NCI-H1105 treated with DMSO at 0.1 percent for 48 hours (cell line): ENCODE data around the gene LRRC3C.
"Not testable (repeated sequence)": the region's sequence is repeated elsewhere in the genome, so short reads cannot be mapped to it uniquely, and the experiment has no call there.

Experiments used
- DNase-seq: peaks from one replicate; lab custom pipeline; 2025; lab: John Stamatoyannopoulos, UW

The LRRC3C gene

GRCh38 chr17:39924691-39925055 lies 2.9 kb upstream of the LRRC3C start:
- DNase-seq = no peak

GRCh38 chr17:39925282-39926134 lies 2.0 kb upstream of the LRRC3C start:
- no peak for DNase-seq

DNA sequence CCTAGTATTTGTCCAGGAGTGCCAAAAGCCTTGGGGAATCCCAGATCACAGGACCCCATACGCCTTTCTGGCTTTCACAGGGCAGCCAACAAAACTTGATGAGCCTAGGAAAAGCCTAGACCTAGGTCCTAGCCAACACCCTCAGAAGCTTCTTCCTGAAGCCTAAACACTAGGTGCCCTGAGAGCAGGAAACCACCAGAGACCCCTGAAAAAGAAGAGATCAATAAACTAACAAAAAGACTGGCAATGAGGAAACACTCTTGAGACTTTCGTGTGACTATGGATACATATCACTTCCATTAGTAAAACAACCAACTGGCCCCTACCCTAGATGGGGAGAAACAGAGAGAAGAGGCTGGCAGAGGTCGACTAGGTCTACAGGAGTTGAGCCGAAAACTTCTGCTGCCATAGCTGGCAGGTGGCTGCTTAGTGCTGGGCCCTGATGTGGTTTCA lies 1.4 kb upstream of the LRRC3C start:
- no peak for DNase-seq

GRCh38 chr17:39926588-39927100 lies 888 bp upstream of the LRRC3C start:
- DNase-seq = peak; percentile 6

GRCh38 chr17:39927929-39928857 lies 661 bp downstream of the LRRC3C start:
- no peak for DNase-seq

- DNase-seq = no peak
These were observed 1.5 kb downstream of the LRRC3C start for GRCh38 chr17:39928858-39929645.

DNA sequence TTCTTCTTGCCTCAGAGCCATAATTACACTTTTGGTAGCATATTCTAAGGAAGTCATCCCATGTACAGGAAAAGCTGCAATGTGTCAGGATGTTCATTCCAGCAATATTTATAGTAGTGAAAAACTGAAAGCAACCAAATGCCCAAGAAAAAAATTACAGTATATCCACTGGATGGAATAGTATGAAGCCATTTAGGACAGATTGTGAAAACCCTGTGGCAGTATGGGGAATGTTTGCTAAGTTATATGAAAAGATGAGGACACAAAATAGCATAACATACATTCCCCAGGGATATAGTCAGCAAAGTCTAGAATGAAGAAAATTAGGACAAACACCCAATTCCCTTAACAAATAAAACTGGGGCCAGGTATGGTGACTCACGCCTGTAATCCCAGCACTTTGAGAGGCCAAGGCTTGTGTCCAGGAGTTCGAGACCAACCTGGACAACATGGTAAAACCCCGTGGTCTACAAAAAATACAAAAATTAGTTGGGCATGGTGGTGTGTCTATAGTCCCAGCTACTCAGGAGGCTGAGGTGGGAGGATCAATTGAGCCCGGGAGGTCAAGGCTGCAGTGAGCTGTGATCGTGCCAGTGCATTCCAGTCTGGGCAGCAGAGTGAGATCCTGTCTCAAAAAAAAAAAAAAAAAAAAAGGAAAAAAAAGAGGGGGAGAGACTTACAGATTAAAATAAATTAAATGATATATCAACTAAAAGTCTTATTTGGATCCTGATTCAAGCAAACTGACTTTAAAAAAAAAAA lies 2.3 kb downstream of the LRRC3C start:
- DNase-seq = no peak

- no peak for DNase-seq
These were observed 6.4 kb downstream of the LRRC3C start for GRCh38 chr17:39933912-39934311.

- DNase-seq = no peak
These were observed 6.8 kb downstream of the LRRC3C start for GRCh38 chr17:39934324-39934723.

- DNase-seq = no peak
These were observed 8.4 kb downstream of the LRRC3C start for GRCh38 chr17:39935909-39936308.

DNA sequence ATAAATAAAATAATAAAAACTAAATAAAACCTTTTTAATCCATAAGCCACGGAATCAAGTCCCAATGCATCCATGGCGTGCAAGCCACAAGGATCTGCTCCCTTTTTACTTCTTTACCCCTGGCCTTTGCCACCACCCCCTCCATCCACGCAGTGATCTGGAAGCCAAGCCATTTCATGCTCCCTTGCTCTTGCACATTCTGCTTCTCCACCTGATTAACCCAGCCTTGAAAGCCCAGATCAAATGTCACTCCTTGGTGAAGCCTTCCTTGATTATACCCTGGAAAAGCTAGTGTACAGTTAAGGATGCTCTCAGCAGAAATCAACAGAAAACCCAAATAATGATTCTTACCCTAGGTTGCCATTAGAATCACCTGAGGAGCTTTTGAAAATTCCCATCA lies 9.9 kb downstream of the LRRC3C start:
- DNase-seq = no peak

GRCh38 chr17:39938140-39938869 lies 10.8 kb downstream of the LRRC3C start:
- no peak for DNase-seq

DNA sequence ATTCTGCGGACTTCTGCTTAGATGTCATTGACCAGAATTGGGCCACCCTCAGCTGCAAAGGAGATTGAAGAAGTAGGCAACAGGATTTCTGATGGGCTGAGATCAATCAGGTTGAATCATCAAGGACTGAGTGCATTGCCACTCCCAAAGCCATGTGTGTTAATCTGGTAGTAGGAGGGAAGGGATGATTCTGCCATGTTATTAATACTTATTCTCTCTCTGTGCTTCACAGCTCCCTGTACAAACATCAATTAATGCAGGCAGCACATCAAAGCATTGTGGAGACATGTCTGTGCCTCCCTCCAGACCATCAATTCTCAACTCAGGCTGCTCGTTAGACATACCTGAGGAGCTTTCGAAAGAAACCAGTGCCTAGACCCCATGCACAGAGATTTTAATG lies 11.6 kb downstream of the LRRC3C start:
- no peak for DNase-seq

- no peak for DNase-seq
These were observed 12.3 kb downstream of the LRRC3C start for GRCh38 chr17:39939588-39940419.

DNA sequence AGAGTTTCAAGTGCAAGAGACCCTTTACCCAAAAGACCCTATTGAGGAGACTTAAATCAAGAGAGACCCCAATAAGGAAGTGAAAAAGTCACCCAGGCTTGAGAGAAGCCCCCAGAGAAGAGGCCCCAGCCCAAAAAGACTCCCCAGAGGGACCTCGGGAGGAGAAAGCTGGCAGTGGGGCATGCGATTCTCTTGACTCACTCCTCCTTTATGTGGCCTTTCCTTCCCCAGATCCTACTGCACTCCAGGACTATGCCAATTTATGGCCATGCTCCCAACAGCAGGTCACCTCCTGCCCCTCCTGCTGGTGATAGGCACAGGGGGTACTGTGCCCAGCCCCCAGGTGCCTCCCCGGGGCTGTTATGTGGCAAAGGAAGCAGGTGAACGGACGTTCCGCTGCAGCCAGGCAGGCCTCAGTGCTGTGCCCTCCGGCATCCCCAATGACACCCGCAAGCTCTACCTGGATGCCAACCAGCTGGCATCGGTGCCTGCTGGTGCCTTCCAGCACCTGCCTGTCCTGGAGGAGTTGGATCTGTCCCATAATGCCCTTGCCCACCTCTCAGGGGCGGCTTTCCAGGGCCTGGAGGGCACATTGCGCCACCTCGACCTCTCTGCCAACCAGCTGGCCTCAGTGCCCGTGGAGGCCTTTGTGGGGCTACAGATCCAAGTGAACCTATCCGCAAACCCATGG lies 16.3 kb downstream of the LRRC3C start:
- DNase-seq = no peak

- no peak for DNase-seq
These were observed 16.8 kb downstream of the LRRC3C start for GRCh38 chr17:39944393-39944711.

- DNase-seq = no peak
These were observed 19.2 kb downstream of the LRRC3C start for GRCh38 chr17:39946551-39947330.

DNA sequence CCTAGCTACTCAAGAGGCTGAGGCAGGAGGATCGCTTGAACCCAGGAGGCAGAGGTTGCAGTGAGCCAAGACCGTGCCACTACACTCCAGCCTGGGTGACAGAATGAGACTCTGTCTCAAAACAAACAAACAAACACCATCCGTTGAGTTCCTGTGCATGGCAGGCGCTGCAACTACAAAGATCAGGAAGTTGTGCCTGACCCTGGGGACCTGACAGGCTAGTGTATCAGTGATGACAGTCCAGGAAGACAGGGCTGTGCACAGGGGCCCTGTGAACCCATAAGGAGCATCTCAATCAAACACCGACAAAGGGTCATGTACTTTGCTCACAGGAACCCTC lies 20.9 kb downstream of the LRRC3C start:
- DNase-seq = not testable (repeated sequence)
